Natural killer cell (primary cell): ENCODE results near the gene PVALEF. TPM values are rescaled to one million over a fixed set of nuclear protein-coding genes. Genes with fewer than 3 reads are reported as not detected.

ENCODE experiments used
- ATAC-seq, 3 donors: fragments of 150-1000 bp in 2 of 3; fragments of 200-7000 bp in 1 of 3; cut with Tn5 transposase; 1 replicate in 1 of 3; 2 replicates in 2 of 3; pipeline ENCODE4 v1.10.0; 2021; ENCODE audit warnings: mild to moderate bottlenecking in 2 of 3, moderate library complexity in 2 of 3
- DNase-seq, 2 donors: peaks; one replicate each; pipeline versions ENCODE4 v3.0.0 to v3.0.0-alpha.2; 2013 to 2021; ENCODE audit warnings: mixed read lengths in 1 of 2
- H3K27ac ChIP-seq: one replicate; pipeline ENCODE4 v1.5.1; 2013; ENCODE audit warnings: mild to moderate bottlenecking, low read length
- H3K27me3 ChIP-seq: one replicate; pipeline ENCODE4 v1.6.1; 2013; ENCODE audit warnings: low read length; ENCODE audit not compliant: control insufficient read depth, insufficient read depth
- H3K36me3 ChIP-seq: one replicate; pipeline ENCODE4 v1.6.1; 2013; ENCODE audit warnings: low read length; ENCODE audit not compliant: control insufficient read depth, insufficient read depth
- H3K4me1 ChIP-seq: one replicate; pipeline ENCODE4 v1.6.1; 2013; ENCODE audit warnings: low read length; ENCODE audit not compliant: control insufficient read depth, insufficient read depth
- H3K4me3 ChIP-seq: one replicate; pipeline ENCODE4 v1.5.1; 2013; ENCODE audit warnings: low read length
- H3K9me3 ChIP-seq: one replicate; pipeline ENCODE4 v1.6.1; 2013; ENCODE audit warnings: low read length; ENCODE audit not compliant: control insufficient read depth, insufficient read depth
- H3K27ac Mint-ChIP-seq, 2 donors: one replicate each; pipeline ENCODE4 v1.8.0; 2022; ENCODE audit warnings: mild to moderate bottlenecking in 2 of 2, mixed read lengths in 2 of 2, moderate library complexity in 1 of 2
- H3K27me3 Mint-ChIP-seq, 2 donors: one replicate each; pipeline ENCODE4 v1.8.0; 2022; ENCODE audit warnings: low read depth in 2 of 2, mixed read lengths in 2 of 2
- H3K36me3 Mint-ChIP-seq: one replicate; pipeline ENCODE4 v1.8.0; 2022; ENCODE audit warnings: mixed read lengths
- H3K4me1 Mint-ChIP-seq, 2 donors: one replicate each; pipeline ENCODE4 v1.8.0; 2022; ENCODE audit warnings: mixed read lengths in 2 of 2
- H3K4me3 Mint-ChIP-seq: one replicate; pipeline ENCODE4 v1.8.0; 2022; ENCODE audit warnings: mild to moderate bottlenecking, moderate library complexity, mixed read lengths
- H3K9me3 Mint-ChIP-seq, 2 donors: one replicate each; pipeline ENCODE4 v1.8.0; 2022; ENCODE audit warnings: mixed read lengths in 2 of 2
- CTCF ChIP-seq: fragments of 200-600 bp; IDR thresholded peaks from one replicate; pipeline ENCODE4 v1.8.0; 2022; ENCODE audit warnings: antibody characterized with exemption
- WGBS: methylation state at CpG from one replicate; pipeline ENCODE4 v1.1.7; 2013; ENCODE audit warnings: missing lambda C conversion rate; ENCODE audit not compliant: insufficient coverage; 5-methylcytosine and 5-hydroxymethylcytosine counted together
- intact Hi-C: fragments of 100-400 bp; cut with micrococcal nuclease; formaldehyde crosslinking; loops from one replicate; pipeline ENCODE4 v1.14.2; 2022
- total RNA-seq, 4 donors: library from RNA; stranded (reverse); fragments of 120-200 nt in 1 of 4; gene quantifications; one replicate each; pipeline versions ENCODE4 v1.2.3 to v1.2.4, GENCODE V29; 2013 to 2022

PVALEF gene
- total RNA-seq, 3 donors from 2014 or later (not counting 1 experiment from before 2014, with no cell fraction given) = not detected

GRCh38 chr17:81163703-81164370, 1.5 kb upstream of the PVALEF start:
- H3K9me3 Mint-ChIP-seq = no peaks in the 10 kb centered on the region
- DNase-seq (no peak), ATAC-seq (no peak)
- no peaks in the 10 kb centered on the region for H3K9me3 ChIP-seq
- no peak for TF ChIP-seq CTCF
- H3K4me1 Mint-ChIP-seq = peaks cover 4 to 17% of the 10 kb centered on the region in 2 donors
- no peaks in the 10 kb centered on the region for H3K36me3 Mint-ChIP-seq
- H3K4me3 Mint-ChIP-seq = peak overlapping the region; percentile 49
- 89% methylated on average over 15 of the region's 15 CpGs for WGBS
- intact Hi-C loops = no loop called here
- peaks cover 0 to 7% of the 10 kb centered on the region in 2 donors for H3K27me3 Mint-ChIP-seq
- H3K27me3 ChIP-seq = peaks cover 14% of the 10 kb centered on the region
- no peak overlapping the region for H3K27ac ChIP-seq
- H3K4me1 ChIP-seq = peaks cover 29% of the 10 kb centered on the region
- H3K36me3 ChIP-seq = no peaks in the 10 kb centered on the region
- H3K27ac Mint-ChIP-seq = no peak overlapping the region
- no peak overlapping the region for H3K4me3 ChIP-seq

- Mint-ChIP-seq H3K9me3 (no peaks in the 10 kb centered on the region), H3K4me3 (peak overlapping the region; percentile 49), H3K27me3 (peaks cover 0 to 7% of the 10 kb centered on the region in 2 donors), H3K27ac (no peak overlapping the region), H3K4me1 (peaks cover 4 to 12% of the 10 kb centered on the region in 2 donors), H3K36me3 (no peaks in the 10 kb centered on the region)
- intact Hi-C loops = no loop called here
- Histone ChIP-seq H3K36me3 (no peaks in the 10 kb centered on the region), H3K27ac (no peak overlapping the region), H3K4me1 (peaks cover 21% of the 10 kb centered on the region), H3K4me3 (no peak overlapping the region), H3K27me3 (peaks cover 14% of the 10 kb centered on the region), H3K9me3 (no peaks in the 10 kb centered on the region)
- ATAC-seq (no peak), DNase-seq (no peak)
- no peak for TF ChIP-seq CTCF
- WGBS = 77% methylated on average over 19 of the region's 19 CpGs
Measured at GRCh38 chr17:81164371-81165245, 699 bp upstream of the PVALEF start.

- Mint-ChIP-seq H3K27me3 (peaks cover 0 to 7% of the 10 kb centered on the region in 2 donors), H3K36me3 (no peaks in the 10 kb centered on the region), H3K27ac (no peak within 1 kb of the TSS), H3K4me1 (peaks cover 2 to 3% of the 10 kb centered on the region in 2 donors), H3K9me3 (no peaks in the 10 kb centered on the region), H3K4me3 (peak within 1 kb of the TSS; percentile 80)
- Histone ChIP-seq H3K36me3 (no peaks in the 10 kb centered on the region), H3K4me1 (peaks cover 8% of the 10 kb centered on the region), H3K9me3 (no peaks in the 10 kb centered on the region), H3K4me3 (no peak within 1 kb of the TSS), H3K27me3 (peaks cover 14% of the 10 kb centered on the region), H3K27ac (no peak within 1 kb of the TSS)
- intact Hi-C loops = no loop called here
- DNase-seq (no peak), ATAC-seq (peak in 1 of 3 donors; percentile 51)
- no peak for TF ChIP-seq CTCF
- under 1% methylated on average over 43 of the region's 62 CpGs for WGBS
Measured at GRCh38 chr17:81166033-81166492, 756 bp downstream of the PVALEF start, which contains the start of gene AATK. AATK (minus strand) TSS chr17:81166221; CDS start chr17:81165992, 229 bp downstream.
